ENCODE measurements around the gene MCF2L.

The MCF2L gene

DNA sequence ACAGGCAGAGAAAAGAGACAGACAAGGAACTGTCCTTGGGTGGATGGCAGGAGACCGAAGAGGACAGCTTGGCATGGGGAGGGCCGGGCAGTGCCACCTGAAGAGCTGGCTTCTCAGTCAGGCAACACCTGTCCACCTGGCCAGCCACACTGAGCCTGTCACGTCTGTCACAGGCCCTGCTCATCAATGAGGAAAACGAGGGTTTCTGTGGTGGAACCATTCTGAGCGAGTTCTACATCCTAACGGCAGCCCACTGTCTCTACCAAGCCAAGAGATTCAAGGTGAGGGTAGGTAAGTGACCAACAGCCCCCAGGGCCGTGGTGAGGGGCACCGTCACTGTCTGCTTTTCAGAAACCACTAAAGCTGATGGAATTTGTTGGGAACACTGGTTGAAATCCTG lies 178.2 kb downstream of the MCF2L start:
- DNase-seq (ENCODE audit: low read depth, low spot score): no peak
- CTCF ChIA-PET: interaction anchor here (1.2 kb wide), 1 partner anchor 17 kb away, joined by 4 read pairs; no protein-coding TSS in a partner anchor
- H3K4me3 ChIP-seq (ENCODE audit: low read depth, low read length): no peak overlapping the region
- TF ChIP-seq, protein P1, sequence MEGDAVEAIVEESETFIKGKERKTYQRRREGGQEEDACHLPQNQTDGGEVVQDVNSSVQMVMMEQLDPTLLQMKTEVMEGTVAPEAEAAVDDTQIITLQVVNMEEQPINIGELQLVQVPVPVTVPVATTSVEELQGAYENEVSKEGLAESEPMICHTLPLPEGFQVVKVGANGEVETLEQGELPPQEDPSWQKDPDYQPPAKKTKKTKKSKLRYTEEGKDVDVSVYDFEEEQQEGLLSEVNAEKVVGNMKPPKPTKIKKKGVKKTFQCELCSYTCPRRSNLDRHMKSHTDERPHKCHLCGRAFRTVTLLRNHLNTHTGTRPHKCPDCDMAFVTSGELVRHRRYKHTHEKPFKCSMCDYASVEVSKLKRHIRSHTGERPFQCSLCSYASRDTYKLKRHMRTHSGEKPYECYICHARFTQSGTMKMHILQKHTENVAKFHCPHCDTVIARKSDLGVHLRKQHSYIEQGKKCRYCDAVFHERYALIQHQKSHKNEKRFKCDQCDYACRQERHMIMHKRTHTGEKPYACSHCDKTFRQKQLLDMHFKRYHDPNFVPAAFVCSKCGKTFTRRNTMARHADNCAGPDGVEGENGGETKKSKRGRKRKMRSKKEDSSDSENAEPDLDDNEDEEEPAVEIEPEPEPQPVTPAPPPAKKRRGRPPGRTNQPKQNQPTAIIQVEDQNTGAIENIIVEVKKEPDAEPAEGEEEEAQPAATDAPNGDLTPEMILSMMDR (IDR thresholded peaks at IDR 0.05; ENCODE audit: insufficient read depth, low read length, missing control alignments): no peak
- POLR2A ChIA-PET: no interaction called here

DNA sequence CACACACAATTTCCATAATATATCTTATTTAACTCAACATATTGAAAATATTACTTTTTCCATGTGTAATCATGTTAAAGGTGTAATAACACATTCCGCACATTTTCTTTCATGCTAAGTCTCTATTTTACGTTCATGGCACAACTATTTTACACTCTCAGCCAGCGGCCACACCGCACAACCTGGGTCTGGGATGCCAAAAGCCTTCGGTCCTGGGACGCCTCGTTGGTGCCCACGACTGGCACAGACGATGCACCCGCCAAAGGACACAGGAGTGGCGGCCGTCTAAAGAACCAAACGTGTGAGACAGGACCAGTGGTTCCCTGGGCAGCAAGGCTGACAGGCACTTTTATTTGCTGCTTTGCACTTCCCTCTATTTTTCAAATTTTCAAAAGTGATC lies 179.4 kb downstream of the MCF2L start:
- ChIA-PET CTCF (no interaction called here), POLR2A (no interaction called here)
- no peak for DNase-seq (ENCODE audit: low read depth, low spot score)
- TF ChIP-seq, protein P1 (IDR thresholded peaks at IDR 0.05; ENCODE audit: insufficient read depth, low read length, missing control alignments): no peak
- no peak overlapping the region for H3K4me3 ChIP-seq (ENCODE audit: low read depth, low read length)

DNA sequence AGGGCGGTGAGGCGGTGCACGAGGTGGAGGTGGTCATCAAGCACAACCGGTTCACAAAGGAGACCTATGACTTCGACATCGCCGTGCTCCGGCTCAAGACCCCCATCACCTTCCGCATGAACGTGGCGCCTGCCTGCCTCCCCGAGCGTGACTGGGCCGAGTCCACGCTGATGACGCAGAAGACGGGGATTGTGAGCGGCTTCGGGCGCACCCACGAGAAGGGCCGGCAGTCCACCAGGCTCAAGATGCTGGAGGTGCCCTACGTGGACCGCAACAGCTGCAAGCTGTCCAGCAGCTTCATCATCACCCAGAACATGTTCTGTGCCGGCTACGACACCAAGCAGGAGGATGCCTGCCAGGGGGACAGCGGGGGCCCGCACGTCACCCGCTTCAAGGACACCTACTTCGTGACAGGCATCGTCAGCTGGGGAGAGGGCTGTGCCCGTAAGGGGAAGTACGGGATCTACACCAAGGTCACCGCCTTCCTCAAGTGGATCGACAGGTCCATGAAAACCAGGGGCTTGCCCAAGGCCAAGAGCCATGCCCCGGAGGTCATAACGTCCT lies 180.0 kb downstream of the MCF2L start:
- no peak overlapping the region for H3K4me3 ChIP-seq (ENCODE audit: low read depth, low read length)
- TF ChIP-seq, protein P1 (IDR thresholded peaks at IDR 0.05; ENCODE audit: insufficient read depth, low read length, missing control alignments): no peak
- POLR2A ChIA-PET: no interaction called here
- CTCF ChIA-PET: no interaction called here
- no peak for DNase-seq (ENCODE audit: low read depth, low spot score)
